Measurements from ENCODE around the gene C9orf85. TPM values are rescaled to one million over a fixed set of nuclear protein-coding genes. Genes with fewer than 3 reads are reported as not detected.
A peak's percentile ranks its signal among the peaks of the same experiment; 100 is the strongest.

The C9orf85 gene, protein sequence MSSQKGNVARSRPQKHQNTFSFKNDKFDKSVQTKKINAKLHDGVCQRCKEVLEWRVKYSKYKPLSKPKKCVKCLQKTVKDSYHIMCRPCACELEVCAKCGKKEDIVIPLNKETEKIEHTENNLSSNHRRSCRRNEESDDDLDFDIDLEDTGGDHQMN
- 9.7 and 16.4 TPM in 2 replicates for total RNA-seq

DNA sequence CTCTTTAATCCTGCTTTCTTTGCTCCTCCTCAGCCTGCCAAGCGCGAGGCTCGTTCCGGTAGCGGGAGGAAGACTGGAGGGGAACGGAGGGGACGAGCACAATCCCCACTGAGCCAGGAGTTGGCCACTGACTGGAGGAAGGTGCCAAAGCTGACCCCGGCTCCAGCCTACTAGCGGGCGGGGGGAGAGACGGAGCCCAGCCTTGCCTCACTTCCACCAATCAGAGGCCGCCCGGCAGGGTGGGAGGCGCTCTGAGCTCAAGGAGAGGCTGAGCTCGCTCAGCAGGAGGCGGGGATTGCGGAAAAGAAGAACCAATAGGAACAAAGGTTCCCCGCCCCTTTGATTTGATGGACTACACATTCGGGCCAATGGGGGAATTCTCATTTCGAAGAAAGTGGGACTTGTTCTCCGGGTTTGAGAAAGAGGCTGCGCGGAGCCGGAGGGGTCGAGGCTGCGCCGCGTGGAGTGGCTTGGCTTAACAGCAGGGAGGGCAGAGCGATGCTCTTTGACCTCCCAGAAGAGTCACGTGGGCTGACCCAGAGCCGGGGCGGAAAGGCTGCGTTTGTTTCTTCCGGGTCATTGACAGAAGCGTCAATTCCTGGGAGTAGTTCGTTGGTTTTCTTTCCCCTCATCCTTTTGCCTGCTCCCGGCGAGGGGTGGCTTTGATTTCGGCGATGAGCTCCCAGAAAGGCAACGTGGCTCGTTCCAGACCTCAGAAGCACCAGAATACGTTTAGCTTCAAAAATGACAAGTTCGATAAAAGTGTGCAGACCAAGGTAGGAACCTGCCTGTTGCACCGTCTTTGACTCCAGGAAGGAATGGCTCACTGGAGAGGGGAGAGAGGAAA is at the start of gene C9orf85, which contains the start of gene ABHD17B:
TSS of gene C9orf85 (plus strand) at position 579 of the 847 bp plus-strand sequence. CDS start at position 675, 96 bp downstream.
TSS of gene ABHD17B (minus strand) at position 133 of the 847 bp plus-strand sequence. CDS start 36,113 bp downstream, outside the sequence.
- peak within 1 kb of the TSS; percentile 92 for H3K4me3 ChIP-seq (ENCODE audit: low read depth, low read length)
- TF ChIP-seq, protein P1, sequence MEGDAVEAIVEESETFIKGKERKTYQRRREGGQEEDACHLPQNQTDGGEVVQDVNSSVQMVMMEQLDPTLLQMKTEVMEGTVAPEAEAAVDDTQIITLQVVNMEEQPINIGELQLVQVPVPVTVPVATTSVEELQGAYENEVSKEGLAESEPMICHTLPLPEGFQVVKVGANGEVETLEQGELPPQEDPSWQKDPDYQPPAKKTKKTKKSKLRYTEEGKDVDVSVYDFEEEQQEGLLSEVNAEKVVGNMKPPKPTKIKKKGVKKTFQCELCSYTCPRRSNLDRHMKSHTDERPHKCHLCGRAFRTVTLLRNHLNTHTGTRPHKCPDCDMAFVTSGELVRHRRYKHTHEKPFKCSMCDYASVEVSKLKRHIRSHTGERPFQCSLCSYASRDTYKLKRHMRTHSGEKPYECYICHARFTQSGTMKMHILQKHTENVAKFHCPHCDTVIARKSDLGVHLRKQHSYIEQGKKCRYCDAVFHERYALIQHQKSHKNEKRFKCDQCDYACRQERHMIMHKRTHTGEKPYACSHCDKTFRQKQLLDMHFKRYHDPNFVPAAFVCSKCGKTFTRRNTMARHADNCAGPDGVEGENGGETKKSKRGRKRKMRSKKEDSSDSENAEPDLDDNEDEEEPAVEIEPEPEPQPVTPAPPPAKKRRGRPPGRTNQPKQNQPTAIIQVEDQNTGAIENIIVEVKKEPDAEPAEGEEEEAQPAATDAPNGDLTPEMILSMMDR (IDR thresholded peaks at IDR 0.05; ENCODE audit: insufficient read depth, low read depth, low read length) = no peak
- peak; percentile 100 for DNase-seq (ENCODE audit: low read depth)

DNA sequence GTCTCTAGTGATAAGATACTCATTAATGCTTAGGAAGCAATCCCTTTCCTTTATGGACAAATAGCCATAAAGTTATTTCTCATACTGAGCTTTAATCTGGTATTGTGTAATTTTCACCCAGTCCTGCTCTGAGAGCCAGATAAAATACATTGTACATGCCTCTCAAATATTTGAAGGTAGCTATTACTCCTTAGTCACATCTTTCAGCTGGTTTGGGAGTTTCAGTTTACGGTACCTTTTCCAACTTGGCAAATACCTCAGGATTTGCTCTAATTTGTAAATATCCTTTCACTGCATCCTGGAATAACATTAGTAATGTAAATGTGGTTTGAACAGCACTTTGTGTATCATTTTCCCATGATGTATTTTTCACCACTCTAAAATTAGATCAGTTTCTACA is 47.8 kb upstream of the C9orf85 start:
- TF ChIP-seq, protein P1 (IDR thresholded peaks at IDR 0.05; ENCODE audit: insufficient read depth, low read depth, low read length) = no peak
- H3K4me3 ChIP-seq (ENCODE audit: low read depth, low read length) = no peak overlapping the region
- DNase-seq (ENCODE audit: low read depth) = peak; percentile 18

DNA sequence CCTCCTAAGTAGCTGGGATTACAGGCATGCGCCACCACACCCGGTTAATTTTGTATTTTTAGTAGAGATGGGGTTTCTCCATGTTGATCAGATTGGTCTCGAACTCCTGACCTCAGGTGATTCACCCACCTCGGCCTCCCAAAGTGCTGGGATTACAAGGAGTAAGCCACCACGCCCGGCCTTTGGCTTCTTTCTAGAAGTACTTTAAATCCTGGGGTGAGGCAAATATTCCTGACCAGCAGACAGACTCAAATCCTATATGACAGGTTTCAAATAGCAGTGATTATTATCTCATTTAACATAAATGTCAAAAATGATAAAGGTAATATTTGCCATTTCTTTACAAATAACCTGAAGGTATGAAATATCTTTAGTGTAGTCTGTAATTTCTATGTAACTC is 36.1 kb upstream of the C9orf85 start:
- TF ChIP-seq, protein P1 (IDR thresholded peaks at IDR 0.05; ENCODE audit: insufficient read depth, low read depth, low read length) = no peak
- DNase-seq (ENCODE audit: low read depth) = no peak
- no peak overlapping the region for H3K4me3 ChIP-seq (ENCODE audit: low read depth, low read length)

DNA sequence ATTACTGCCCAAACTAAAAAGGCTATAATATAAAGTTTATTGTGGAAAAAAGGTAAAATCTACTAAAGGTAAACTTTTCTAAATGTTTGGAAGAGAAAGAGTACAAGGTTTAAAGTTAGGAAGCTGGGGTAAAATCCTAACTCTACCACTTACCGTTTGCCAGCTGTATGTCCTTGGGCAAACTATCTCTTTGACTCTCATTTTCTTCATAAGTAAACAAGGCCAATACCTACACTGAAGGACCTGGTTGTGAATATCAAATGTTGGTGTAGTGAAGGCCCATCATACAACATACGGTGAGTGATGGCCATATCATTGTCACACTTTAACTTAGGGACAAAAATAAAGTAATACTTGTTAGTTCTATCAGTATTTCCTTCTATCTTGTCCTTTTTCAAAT is 35.3 kb upstream of the C9orf85 start:
- TF ChIP-seq, protein P1 (IDR thresholded peaks at IDR 0.05; ENCODE audit: insufficient read depth, low read depth, low read length) = no peak
- no peak for DNase-seq (ENCODE audit: low read depth)
- H3K4me3 ChIP-seq (ENCODE audit: low read depth, low read length) = no peak overlapping the region

DNA sequence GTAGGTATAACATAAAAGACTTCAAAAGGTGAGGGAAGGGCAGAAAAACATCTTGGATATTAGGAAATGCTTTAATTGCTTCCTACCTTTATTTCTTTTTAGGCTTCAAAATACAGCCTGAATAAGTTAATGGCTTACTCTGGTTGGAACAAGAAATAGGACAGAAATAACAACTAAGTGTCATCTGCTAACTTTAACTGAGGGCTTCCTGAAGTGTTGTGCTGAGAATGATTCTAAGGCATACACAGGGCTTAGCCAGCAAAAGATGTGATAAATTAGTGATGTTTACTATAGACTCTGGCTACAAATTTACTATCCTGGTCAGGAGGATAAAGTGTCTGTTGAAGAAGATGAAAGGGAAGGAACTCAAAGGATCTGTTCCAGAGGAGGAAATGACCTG is 34.6 kb upstream of the C9orf85 start:
- TF ChIP-seq, protein P1 (IDR thresholded peaks at IDR 0.05; ENCODE audit: insufficient read depth, low read depth, low read length) = no peak
- no peak overlapping the region for H3K4me3 ChIP-seq (ENCODE audit: low read depth, low read length)
- DNase-seq (ENCODE audit: low read depth) = no peak

DNA sequence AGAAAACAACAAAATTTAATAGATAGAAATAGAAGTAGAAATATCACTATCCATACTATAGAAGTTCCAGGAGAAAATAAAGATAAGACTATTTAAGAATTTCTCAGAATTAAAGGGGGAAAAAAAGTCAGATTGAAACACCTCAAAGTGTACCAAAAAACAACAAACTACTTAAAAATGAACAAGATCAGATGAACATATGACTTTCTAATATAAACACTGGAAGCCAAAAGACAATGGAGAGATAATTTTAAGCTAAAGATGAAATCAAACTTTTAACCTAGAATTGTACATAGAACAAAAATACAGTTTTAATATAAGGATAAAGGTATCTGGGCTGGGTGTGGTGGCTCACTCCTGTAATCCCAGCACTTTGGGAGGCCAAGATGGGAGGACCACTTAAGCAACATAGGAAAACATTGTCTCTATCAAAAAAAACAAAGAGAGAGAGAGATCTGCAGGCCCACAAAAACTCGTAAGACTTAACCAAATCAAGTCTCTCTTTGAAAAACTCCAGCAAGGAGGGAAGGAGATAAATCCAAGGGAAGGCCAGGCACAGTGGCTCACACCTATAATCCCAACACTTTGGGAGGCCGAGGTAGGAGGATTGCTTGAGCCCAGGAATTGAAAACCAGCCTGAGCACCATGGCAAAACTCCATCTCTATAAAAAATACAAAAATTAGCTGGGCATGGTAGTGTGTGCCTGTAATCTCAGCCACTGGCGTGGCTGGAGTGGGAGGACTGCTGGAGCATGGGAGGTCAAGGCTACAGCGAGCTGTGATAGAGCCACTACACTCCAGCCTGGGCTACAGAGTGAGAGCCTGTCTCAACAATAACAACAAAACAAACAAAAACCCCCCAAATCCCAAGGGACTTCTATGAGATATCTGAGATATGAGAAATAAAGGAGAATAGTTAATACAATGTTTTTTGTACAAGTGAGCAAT is 32.8 kb upstream of the C9orf85 start:
- no peak for DNase-seq (ENCODE audit: low read depth)
- H3K4me3 ChIP-seq (ENCODE audit: low read depth, low read length) = no peak overlapping the region
- TF ChIP-seq, protein P1 (IDR thresholded peaks at IDR 0.05; ENCODE audit: insufficient read depth, low read depth, low read length) = no peak

Data from fibroblast of villous mesenchyme (primary cell).